UCSD-AML1 (cell line): ENCODE measurements around the gene AUTS2.

Experiments
- DNase-seq: peaks from one replicate; lab custom pipeline; 2025; ENCODE audit not compliant: unreplicated experiment; lab: John Stamatoyannopoulos, UW

Gene AUTS2

DNA sequence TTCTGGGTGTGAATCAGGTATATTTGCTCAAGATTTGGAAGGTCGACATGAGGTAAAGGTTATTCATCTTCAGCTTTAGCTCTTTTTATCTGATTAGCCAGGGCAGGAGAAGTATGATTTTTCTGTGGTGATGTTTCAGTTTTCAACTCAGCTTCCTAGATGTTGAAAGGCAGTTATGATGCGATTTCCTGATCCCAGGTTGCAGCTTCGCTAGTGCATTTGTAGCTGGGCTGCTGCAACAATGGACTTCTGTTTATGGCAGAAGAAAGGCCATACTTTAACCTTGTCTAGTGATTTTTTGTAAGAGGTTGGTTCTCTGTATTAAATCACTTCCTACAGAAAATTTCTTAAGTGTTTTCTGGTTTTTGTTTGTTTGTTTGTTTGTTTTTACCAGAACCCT, 619.3 kb downstream of the AUTS2 start:
- no peak for DNase-seq

DNA sequence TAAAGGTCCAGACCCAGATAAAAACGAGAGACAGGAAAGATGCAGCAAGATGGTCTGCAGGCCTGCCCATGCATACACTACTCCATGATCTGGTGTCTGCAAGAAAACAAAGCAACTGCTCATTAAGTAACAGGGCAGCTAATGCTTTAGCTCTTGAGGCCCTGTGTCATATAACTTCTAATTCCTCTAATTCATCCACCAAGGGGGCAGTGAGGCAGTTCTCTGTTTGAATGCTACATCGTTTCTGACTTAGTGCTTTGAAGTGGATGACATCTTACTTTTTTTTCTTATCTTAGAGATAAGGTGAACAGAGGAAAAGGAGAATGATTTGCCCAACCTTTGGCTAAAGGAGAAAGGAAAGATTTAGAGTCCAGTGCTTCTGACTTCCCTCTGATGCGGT, 619.7 kb downstream of the AUTS2 start:
- no peak for DNase-seq

GRCh38 chr7:70219061-70219460, 620.8 kb downstream of the AUTS2 start:
- no peak for DNase-seq

- DNase-seq: no peak
Measured at GRCh38 chr7:70229242-70229641, 631.0 kb downstream of the AUTS2 start.

DNA sequence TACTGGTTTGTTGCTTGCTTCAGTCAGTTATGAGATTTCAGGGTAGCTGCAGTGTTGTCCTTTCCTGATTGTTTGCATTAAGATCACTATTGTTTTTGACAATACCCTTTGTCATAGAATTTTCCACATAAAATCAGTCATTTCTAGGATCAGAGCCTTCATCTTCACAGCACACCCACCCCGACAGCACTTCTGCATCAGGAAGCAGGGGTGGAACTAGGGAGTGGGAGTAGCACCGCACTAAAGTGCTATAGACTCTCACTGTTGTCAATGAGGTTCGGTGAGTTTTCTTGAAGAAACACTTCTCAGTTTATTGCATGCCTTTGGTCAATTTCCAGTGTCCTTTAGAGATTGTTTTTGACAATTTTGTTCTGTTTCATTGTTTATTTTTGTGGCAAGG, 632.5 kb downstream of the AUTS2 start:
- DNase-seq: no peak

- no peak for DNase-seq
Measured at GRCh38 chr7:70233776-70234175, 635.5 kb downstream of the AUTS2 start.

DNA sequence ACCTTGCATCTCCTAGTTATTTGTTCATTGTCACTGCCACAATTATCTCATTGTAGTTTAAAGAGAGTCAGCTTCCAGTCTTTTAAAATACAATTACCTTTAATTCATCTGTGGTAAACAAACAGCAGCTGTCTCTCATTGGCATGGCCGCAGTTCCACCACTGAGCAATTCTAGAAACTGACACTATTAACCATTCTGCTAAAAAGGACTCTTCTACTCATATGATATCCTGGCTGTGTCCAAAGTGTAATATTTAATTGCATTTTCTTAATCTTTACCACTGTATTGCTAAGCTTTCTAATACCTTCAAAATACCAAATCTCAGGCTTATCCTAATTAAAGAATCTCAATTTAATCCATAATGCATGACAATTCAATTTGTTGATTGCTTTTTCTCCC, 639.0 kb downstream of the AUTS2 start:
- no peak for DNase-seq

GRCh38 chr7:70237831-70238575, 639.7 kb downstream of the AUTS2 start:
- no peak for DNase-seq

- DNase-seq: no peak
Measured at GRCh38 chr7:70239918-70240317, 641.6 kb downstream of the AUTS2 start.

DNA sequence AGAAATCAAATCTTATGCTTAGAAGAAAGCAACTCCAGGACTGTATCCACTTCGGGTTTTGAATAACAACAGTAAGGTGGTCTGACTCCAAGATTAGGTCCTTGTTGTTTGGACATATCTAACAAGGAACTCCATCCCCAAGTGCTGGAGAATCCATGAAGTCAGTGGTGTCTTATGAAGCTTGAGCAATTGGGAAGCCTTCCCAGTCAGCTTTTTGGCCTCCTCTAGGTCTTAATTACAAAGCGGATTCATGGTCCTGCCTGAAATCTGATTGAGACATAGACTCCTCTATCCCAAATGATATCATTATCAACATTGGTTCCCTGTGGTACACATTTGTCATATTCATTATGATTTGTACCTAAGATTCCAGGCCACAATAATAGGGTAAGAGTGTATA, 642.6 kb downstream of the AUTS2 start:
- DNase-seq: no peak

DNA sequence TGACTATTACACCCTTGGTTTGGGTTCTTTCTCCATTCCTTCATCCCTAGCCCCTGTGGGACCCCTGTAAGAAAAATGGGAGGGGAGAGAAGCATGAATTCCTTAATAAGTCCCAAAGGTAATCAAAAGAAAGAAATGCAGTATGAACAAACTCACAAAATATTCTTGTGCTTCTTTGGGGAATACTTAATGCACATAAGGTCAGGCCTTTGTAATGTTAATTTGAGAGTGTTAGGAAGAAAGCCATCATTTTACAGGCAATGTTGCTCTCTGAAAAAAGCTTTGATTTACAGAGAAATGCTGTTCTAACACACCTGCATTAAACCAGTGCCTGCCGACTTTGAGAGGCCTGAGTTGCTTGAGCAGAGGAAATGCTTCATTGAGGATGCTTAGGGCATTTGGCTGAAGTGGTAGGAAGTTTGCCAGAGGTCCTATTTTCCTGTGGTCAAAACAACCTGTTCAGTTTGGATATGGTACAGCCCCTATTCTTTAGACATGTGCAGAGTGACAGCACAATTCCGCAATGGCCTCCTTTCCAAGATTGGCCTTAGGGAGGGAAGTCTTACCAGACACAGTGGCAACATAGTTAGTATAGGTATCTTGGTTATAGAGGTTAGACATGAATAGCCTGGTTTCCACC, 643.4 kb downstream of the AUTS2 start:
- no peak for DNase-seq

- no peak for DNase-seq
Measured at GRCh38 chr7:70242826-70243225, 644.6 kb downstream of the AUTS2 start.

GRCh38 chr7:70243443-70243842, 645.2 kb downstream of the AUTS2 start:
- no peak for DNase-seq

- no peak for DNase-seq
Measured at GRCh38 chr7:70257921-70258320, 659.6 kb downstream of the AUTS2 start.

- DNase-seq: no peak
Measured at GRCh38 chr7:70259502-70259901, 661.2 kb downstream of the AUTS2 start.

- DNase-seq: no peak
Measured at GRCh38 chr7:70263471-70264255, 665.4 kb downstream of the AUTS2 start.

- no peak for DNase-seq
Measured at GRCh38 chr7:70266186-70266585, 667.9 kb downstream of the AUTS2 start.

DNA sequence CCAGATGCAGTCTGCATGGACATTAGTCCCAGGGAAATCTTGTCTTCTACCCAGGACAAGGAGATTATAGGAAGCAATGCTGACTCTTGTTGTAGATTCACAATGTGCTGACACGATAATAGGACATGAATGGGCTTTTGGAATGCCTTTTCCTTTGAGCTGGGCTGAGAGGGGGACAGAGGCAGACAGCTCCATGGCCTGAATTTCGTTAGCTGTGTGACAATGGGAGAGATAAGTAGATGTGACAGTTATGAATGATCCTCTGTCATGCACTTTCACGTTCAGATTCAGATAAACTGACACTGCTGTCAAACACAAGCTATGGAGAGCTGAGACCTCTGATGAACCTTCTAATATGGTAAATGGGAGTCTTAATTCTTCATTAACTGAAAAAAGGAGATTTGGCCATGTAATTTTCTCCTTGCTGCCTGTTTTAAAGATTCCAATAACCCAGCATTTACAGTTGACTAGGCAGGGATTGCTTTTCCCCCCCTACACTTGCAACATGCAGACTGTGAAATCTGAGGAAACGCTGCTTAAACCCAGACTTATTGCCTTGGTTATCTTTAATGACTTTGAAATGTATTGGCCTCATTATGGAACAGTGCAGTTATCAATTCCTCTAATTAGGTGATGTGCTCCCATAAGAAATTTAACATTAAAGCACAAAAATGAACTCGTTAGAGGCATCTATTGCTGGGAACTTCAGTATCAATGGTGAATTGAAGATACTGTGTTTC, 669.3 kb downstream of the AUTS2 start:
- no peak for DNase-seq

- no peak for DNase-seq
Measured at GRCh38 chr7:70268179-70268578, 669.9 kb downstream of the AUTS2 start.

DNA sequence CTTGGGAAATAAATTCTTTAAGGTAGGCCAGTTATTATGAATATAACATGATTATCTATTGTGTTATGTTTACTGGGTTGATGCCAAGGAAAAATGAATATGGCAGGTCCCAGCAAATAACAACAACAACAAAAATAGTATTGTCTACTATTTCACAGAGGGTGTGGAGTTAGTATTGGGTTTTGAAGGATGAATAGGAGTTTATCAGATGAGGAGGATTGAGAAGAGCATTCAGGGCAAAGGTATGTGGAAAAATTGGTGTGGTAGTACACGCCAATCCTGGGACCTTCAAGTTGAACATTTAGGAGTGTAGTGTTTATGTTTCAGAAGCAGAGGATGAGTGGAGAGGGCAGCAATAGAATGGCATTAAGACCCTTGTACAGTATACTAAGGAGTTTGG, 671.9 kb downstream of the AUTS2 start:
- no peak for DNase-seq

DNA sequence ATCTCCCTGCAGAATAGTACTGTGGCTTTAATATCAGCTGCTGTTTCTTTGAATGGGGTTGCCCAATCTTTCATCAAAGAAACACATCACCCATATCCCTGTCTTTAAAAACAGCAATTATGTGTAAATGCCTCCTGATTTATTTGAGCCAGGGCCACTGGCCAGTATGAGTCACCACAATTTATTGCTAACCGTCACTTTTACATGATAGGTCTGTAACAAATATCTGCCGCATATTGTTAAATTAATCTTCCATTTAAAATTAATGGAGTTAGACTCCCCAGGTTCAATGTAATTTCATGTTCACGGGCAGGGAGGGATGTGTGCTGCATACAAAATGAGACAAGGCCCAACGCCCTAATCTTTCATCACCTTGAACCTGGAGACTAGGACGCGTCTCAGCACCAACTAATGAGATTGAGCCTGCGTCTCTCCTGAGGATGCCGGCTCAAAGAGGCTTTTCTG, 673.4 kb downstream of the AUTS2 start:
- no peak for DNase-seq
